GM18873 (cell line): ENCODE measurements around the gene HDAC5.
A peak's percentile ranks its signal among the peaks of the same experiment; 100 is the strongest.
"Not testable (repeated sequence)": the region's sequence is repeated elsewhere in the genome, so short reads cannot be mapped to it uniquely, and the experiment has no call there.

Experiments used
- ATAC-seq: cut with Tn5 transposase; IDR thresholded peaks from one replicate; pipeline ENCODE4 v1.9.1; 2021; ENCODE audit warnings: mild to moderate bottlenecking, moderate library complexity, moderate number of reproducible peaks; ENCODE audit not compliant: unreplicated experiment, low FRiP score

HDAC5 gene

GRCh38 chr17:44123356-44124117 lies at the start of gene HDAC5:
TSS of gene HDAC5 (minus strand) at chr17:44123641. CDS start at chr17:44117515, 6,126 bp downstream.
- peak; percentile 79 for ATAC-seq

- ATAC-seq: no peak
Observed at GRCh38 chr17:44171931-44172455, 48.6 kb upstream of the HDAC5 start.

- no peak for ATAC-seq
Observed at GRCh38 chr17:44170499-44171201, 47.2 kb upstream of the HDAC5 start, which contains the start of gene ASB16. TSS of gene ASB16 (plus strand) at chr17:44170704. CDS start at chr17:44170790, 86 bp downstream.

GRCh38 chr17:44170135-44170498 lies 46.7 kb upstream of the HDAC5 start:
- ATAC-seq: no peak

- no peak for ATAC-seq
Observed at GRCh38 chr17:44167181-44167861, 43.9 kb upstream of the HDAC5 start.

- no peak for ATAC-seq
Observed at GRCh38 chr17:44164476-44164875, 41.0 kb upstream of the HDAC5 start.

GRCh38 chr17:44159519-44160210 lies 36.2 kb upstream of the HDAC5 start:
- no peak for ATAC-seq

- no peak for ATAC-seq
Observed at GRCh38 chr17:44155488-44155887, 32.0 kb upstream of the HDAC5 start.

- no peak for ATAC-seq
Observed at GRCh38 chr17:44152875-44153274, 29.4 kb upstream of the HDAC5 start.

GRCh38 chr17:44149750-44150329 lies 26.4 kb upstream of the HDAC5 start:
- ATAC-seq: no peak

- ATAC-seq: not testable (repeated sequence)
Observed at GRCh38 chr17:44149066-44149465, 25.6 kb upstream of the HDAC5 start.

GRCh38 chr17:44147812-44148211 lies 24.4 kb upstream of the HDAC5 start:
- no peak for ATAC-seq

- ATAC-seq: no peak
Observed at GRCh38 chr17:44146375-44147346, 23.2 kb upstream of the HDAC5 start.

GRCh38 chr17:44144966-44145739 lies 21.7 kb upstream of the HDAC5 start:
- no peak for ATAC-seq

- ATAC-seq: not testable (repeated sequence)
Observed at GRCh38 chr17:44143921-44144320, 20.5 kb upstream of the HDAC5 start.

- no peak for ATAC-seq
Observed at GRCh38 chr17:44137891-44138709, 14.7 kb upstream of the HDAC5 start.
